SK-N-SH (cell line): ENCODE measurements around the gene AKAP6.

ENCODE experiments used
- EP300 ChIP-seq, 2 experiments: IDR thresholded peaks; 2 replicates each; pipeline versions ENCODE4 v1.4.0 to v1.6.1; 2012; ENCODE audit warnings: borderline replicate concordance in 1 of 2, low read depth in 1 of 2, low read length in 1 of 2
- EZH2phosphoT487 ChIP-seq: fragments of 200-600 bp; sonication (generic); IDR thresholded peaks from 2 replicates; pipeline ENCODE4 v1.6.1; 2017; ENCODE audit warnings: low read depth, mixed run types, mild to moderate bottlenecking, antibody characterized with exemption, moderate library complexity, borderline replicate concordance
- FOSL2 ChIP-seq: IDR thresholded peaks from 2 replicates; pipeline ENCODE4 v1.4.0; 2012; ENCODE audit warnings: low read depth, mild to moderate bottlenecking, moderate library complexity, borderline replicate concordance
- FOXJ3 ChIP-seq: sonication (generic); formaldehyde crosslinking; IDR thresholded peaks from 2 replicates; pipeline ENCODE4 v1.5.1; 2020; ENCODE audit warnings: mild to moderate bottlenecking, missing genetic modification reagents
- GATA2 ChIP-seq: sonication (generic); formaldehyde crosslinking; IDR thresholded peaks from 2 replicates; pipeline ENCODE4 v1.5.0; 2020; ENCODE audit warnings: mild to moderate bottlenecking, missing genetic modification reagents
- MEF2A ChIP-seq: IDR thresholded peaks from 2 replicates; pipeline ENCODE4 v1.4.0; 2012; ENCODE audit warnings: low read depth, borderline replicate concordance
- POLR2AphosphoS5 ChIP-seq: IDR thresholded peaks from 2 replicates; pipeline ENCODE4 v1.6.1; 2012; ENCODE audit warnings: low read depth, low read length
- RAD21 ChIP-seq: IDR thresholded peaks from 2 replicates; pipeline ENCODE4 v1.6.1; 2012; ENCODE audit warnings: mild to moderate bottlenecking, low read length
- SMC3 ChIP-seq: IDR thresholded peaks from 2 replicates; pipeline ENCODE4 v1.6.1; 2012; ENCODE audit warnings: low read depth, low read length, improper control_type of control experiment
- TAF1 ChIP-seq: IDR thresholded peaks from 2 replicates; pipeline ENCODE4 v1.6.1; 2012; ENCODE audit warnings: low read depth, mild to moderate bottlenecking, low read length, moderate library complexity, borderline replicate concordance
- YY1 ChIP-seq: IDR thresholded peaks from 2 replicates; pipeline ENCODE4 v1.4.0; 2012; ENCODE audit warnings: low read depth, mild to moderate bottlenecking
- TF ChIP-seq, protein P1 (sequence below): fragments of 200-600 bp; sonication (generic); IDR thresholded peaks from 2 replicates; pipeline ENCODE4 v1.6.1; 2017; ENCODE audit warnings: antibody characterized with exemption, mild to moderate bottlenecking, moderate library complexity
- TF ChIP-seq, protein P2 (sequence below): IDR thresholded peaks from 2 replicates; pipeline ENCODE4; 2012
- TF ChIP-seq, protein P3 (sequence below): IDR thresholded peaks from 2 replicates; pipeline ENCODE4 v1.4.0; 2012; ENCODE audit warnings: low read depth, borderline replicate concordance

DNA sequence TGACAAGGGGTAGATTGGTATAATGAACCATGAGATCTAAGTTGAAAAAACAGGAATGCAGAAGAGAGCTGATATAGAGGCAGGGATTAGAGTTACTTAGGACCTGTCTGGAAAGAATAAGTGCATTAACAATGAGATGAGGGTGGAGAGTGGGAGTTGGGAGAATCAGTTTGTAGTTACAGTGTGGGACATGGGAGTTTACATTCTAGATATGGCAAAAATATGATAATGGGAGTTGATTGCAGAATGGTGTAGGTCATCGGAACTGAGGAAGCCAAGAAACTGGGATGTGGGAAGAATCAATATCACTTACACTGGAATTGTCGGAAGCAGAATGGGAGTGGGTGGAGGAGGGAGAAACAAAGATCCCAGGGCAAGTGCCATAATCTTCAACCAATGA is 308.5 kb downstream of the AKAP6 start:
- TF ChIP-seq YY1: no peak
- TF ChIP-seq EP300 (IDR thresholded peaks at IDR 0.05; ENCODE audit: borderline replicate concordance in 1 of 2, low read depth in 1 of 2, low read length in 1 of 2): no peak
- no peak for TF ChIP-seq SMC3
- TF ChIP-seq, protein P1, sequence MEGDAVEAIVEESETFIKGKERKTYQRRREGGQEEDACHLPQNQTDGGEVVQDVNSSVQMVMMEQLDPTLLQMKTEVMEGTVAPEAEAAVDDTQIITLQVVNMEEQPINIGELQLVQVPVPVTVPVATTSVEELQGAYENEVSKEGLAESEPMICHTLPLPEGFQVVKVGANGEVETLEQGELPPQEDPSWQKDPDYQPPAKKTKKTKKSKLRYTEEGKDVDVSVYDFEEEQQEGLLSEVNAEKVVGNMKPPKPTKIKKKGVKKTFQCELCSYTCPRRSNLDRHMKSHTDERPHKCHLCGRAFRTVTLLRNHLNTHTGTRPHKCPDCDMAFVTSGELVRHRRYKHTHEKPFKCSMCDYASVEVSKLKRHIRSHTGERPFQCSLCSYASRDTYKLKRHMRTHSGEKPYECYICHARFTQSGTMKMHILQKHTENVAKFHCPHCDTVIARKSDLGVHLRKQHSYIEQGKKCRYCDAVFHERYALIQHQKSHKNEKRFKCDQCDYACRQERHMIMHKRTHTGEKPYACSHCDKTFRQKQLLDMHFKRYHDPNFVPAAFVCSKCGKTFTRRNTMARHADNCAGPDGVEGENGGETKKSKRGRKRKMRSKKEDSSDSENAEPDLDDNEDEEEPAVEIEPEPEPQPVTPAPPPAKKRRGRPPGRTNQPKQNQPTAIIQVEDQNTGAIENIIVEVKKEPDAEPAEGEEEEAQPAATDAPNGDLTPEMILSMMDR: no peak
- TF ChIP-seq EZH2phosphoT487: no peak
- no peak for TF ChIP-seq POLR2AphosphoS5
- no peak for TF ChIP-seq FOXJ3 (CRISPR knock-in tag)
- TF ChIP-seq, protein P2, sequence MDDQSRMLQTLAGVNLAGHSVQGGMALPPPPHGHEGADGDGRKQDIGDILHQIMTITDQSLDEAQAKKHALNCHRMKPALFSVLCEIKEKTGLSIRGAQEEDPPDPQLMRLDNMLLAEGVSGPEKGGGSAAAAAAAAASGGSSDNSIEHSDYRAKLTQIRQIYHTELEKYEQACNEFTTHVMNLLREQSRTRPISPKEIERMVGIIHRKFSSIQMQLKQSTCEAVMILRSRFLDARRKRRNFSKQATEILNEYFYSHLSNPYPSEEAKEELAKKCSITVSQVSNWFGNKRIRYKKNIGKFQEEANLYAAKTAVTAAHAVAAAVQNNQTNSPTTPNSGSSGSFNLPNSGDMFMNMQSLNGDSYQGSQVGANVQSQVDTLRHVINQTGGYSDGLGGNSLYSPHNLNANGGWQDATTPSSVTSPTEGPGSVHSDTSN: no peak
- no peak for TF ChIP-seq FOSL2
- no peak for TF ChIP-seq GATA2 (CRISPR knock-in tag)
- TF ChIP-seq RAD21: no peak
- no peak for TF ChIP-seq MEF2A
- no peak for TF ChIP-seq TAF1
- TF ChIP-seq, protein P3, sequence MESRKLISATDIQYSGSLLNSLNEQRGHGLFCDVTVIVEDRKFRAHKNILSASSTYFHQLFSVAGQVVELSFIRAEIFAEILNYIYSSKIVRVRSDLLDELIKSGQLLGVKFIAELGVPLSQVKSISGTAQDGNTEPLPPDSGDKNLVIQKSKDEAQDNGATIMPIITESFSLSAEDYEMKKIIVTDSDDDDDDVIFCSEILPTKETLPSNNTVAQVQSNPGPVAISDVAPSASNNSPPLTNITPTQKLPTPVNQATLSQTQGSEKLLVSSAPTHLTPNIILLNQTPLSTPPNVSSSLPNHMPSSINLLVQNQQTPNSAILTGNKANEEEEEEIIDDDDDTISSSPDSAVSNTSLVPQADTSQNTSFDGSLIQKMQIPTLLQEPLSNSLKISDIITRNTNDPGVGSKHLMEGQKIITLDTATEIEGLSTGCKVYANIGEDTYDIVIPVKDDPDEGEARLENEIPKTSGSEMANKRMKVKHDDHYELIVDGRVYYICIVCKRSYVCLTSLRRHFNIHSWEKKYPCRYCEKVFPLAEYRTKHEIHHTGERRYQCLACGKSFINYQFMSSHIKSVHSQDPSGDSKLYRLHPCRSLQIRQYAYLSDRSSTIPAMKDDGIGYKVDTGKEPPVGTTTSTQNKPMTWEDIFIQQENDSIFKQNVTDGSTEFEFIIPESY: no peak
